Caco-2 (cell line): Measurements from ENCODE around the gene PFKFB3. TPM values are rescaled to one million over a fixed set of nuclear protein-coding genes. Genes with fewer than 3 reads are reported as not detected.

Experiments
- BruUV-seq: library from RNA; stranded (reverse); fragments of 400-500 nt; replicated peaks from 2 replicates; lab custom pipeline; 2021; lab: Mats Ljungman, UMichigan
- CTCF ChIA-PET: fragments of 300-600 bp; sonication (Branson Sonifier 250); formaldehyde crosslinking; loops from one replicate; lab custom pipeline; 2022; ENCODE audit warnings: antibody characterized with exemption; lab: Charles Lee
- POLR2A ChIA-PET: fragments of 300-600 bp; sonication (Branson Sonifier 250); formaldehyde crosslinking; loops from one replicate; lab custom pipeline; 2022; ENCODE audit warnings: antibody characterized with exemption; lab: Charles Lee
- DNase-seq, 2 experiments: peaks; one replicate each; pipeline versions ENCODE4 v3.0.0 to v3.0.0-alpha.2; 2020 to 2022
- H3K27me3 ChIP-seq: replicated peaks from 2 replicates; pipeline ENCODE4 v1.6.0; 2011; ENCODE audit warnings: low read length; ENCODE audit not compliant: control insufficient read depth, insufficient read depth
- H3K36me3 ChIP-seq: 2 replicates; pipeline ENCODE4 v1.5.1; 2011; ENCODE audit warnings: low read length; ENCODE audit not compliant: control insufficient read depth, insufficient read depth
- H3K4me1 ChIP-seq: fragments of 250-450 bp; sonication (Bioruptor Pico); 2 replicates; pipeline ENCODE4 v1.5.1; 2020; ENCODE audit warnings: mild to moderate bottlenecking
- H3K4me3 ChIP-seq: 2 replicates; pipeline ENCODE4 v1.5.1; 2011; ENCODE audit warnings: low read depth, mild to moderate bottlenecking, control low read depth, low read length
- H3K9me3 ChIP-seq: fragments of 250-450 bp; sonication (Bioruptor Pico); 2 replicates; pipeline ENCODE4 v1.5.1; 2020; ENCODE audit warnings: mild to moderate bottlenecking, moderate library complexity
- H3K27ac Mint-ChIP-seq: one replicate; pipeline ENCODE4 v1.8.0; 2022; ENCODE audit warnings: mixed read lengths; ENCODE audit not compliant: unreplicated experiment
- H3K27me3 Mint-ChIP-seq: one replicate; pipeline ENCODE4 v1.8.0; 2022; ENCODE audit warnings: mixed read lengths; ENCODE audit not compliant: insufficient read depth, unreplicated experiment
- H3K36me3 Mint-ChIP-seq: one replicate; pipeline ENCODE4 v1.8.0; 2022; ENCODE audit warnings: mild to moderate bottlenecking, mixed read lengths; ENCODE audit not compliant: insufficient read depth, unreplicated experiment
- H3K4me1 Mint-ChIP-seq: one replicate; pipeline ENCODE4 v1.8.0; 2022; ENCODE audit warnings: low read depth, mixed read lengths; ENCODE audit not compliant: unreplicated experiment
- H3K4me3 Mint-ChIP-seq: one replicate; pipeline ENCODE4 v1.8.0; 2022; ENCODE audit warnings: mild to moderate bottlenecking, moderate library complexity, mixed read lengths; ENCODE audit not compliant: unreplicated experiment
- H3K9me3 Mint-ChIP-seq: one replicate; pipeline ENCODE4 v1.8.0; 2022; ENCODE audit warnings: mixed read lengths; ENCODE audit not compliant: unreplicated experiment
- CTCF ChIP-seq, 2 experiments: fragments of 200-600 bp in 1 of 2; IDR thresholded peaks; 1 replicate in 1 of 2; 2 replicates in 1 of 2; pipeline versions ENCODE4 v1.5.1 to v1.8.0; 2011 to 2022; ENCODE audit warnings: antibody characterized with exemption in 1 of 2, control low read depth in 1 of 2, inconsistent platforms in 1 of 2, low read depth in 1 of 2, low read length in 1 of 2, mild to moderate bottlenecking in 1 of 2, moderate library complexity in 1 of 2; ENCODE audit not compliant: insufficient read depth in 1 of 2, severe bottlenecking in 1 of 2, unreplicated experiment in 1 of 2
- intact Hi-C: fragments of 100-400 bp; cut with micrococcal nuclease; formaldehyde crosslinking; loops from one replicate; pipeline ENCODE4 v1.10.0; 2022; ENCODE audit not compliant: unreplicated experiment
- total RNA-seq: library from RNA; stranded (reverse); gene quantifications from 2 replicates; pipeline ENCODE4 v1.2.3, GENCODE V29; 2022

Gene PFKFB3
- total RNA-seq, 1 experiment from 2014 or later: 33.0 TPM

- peaks cover 5% of the 10 kb centered on the region for H3K36me3 Mint-ChIP-seq
- peaks cover 27% of the 10 kb centered on the region for H3K9me3 Mint-ChIP-seq
- H3K4me1 ChIP-seq: no peaks in the 10 kb centered on the region
- H3K27me3 Mint-ChIP-seq: no peaks in the 10 kb centered on the region
- BruUV-seq: no TSS peak
- POLR2A ChIA-PET: interaction anchor here (0.5 kb wide), 1 partner anchor 279 kb away, joined by 5 read pairs; no protein-coding TSS in a partner anchor
- no peak overlapping the region for H3K4me3 ChIP-seq
- no peaks in the 10 kb centered on the region for H3K36me3 ChIP-seq
- peaks cover 21% of the 10 kb centered on the region for H3K9me3 ChIP-seq
- intact Hi-C loops: no loop called here
- TF ChIP-seq CTCF (IDR thresholded peaks at IDR 0.05; ENCODE audit: insufficient read depth in 1 of 2, low read depth in 1 of 2, low read length in 1 of 2, severe bottlenecking in 1 of 2, unreplicated experiment in 1 of 2): no peak
- DNase-seq: no peak
- no peak overlapping the region for H3K27ac Mint-ChIP-seq
- CTCF ChIA-PET: no interaction called here
- no peak overlapping the region for H3K4me3 Mint-ChIP-seq
- H3K4me1 Mint-ChIP-seq: peaks cover 7% of the 10 kb centered on the region
- H3K27me3 ChIP-seq: no peaks in the 10 kb centered on the region
Observed at GRCh38 chr10:6260843-6261242, 58.1 kb downstream of the PFKFB3 start.

DNA sequence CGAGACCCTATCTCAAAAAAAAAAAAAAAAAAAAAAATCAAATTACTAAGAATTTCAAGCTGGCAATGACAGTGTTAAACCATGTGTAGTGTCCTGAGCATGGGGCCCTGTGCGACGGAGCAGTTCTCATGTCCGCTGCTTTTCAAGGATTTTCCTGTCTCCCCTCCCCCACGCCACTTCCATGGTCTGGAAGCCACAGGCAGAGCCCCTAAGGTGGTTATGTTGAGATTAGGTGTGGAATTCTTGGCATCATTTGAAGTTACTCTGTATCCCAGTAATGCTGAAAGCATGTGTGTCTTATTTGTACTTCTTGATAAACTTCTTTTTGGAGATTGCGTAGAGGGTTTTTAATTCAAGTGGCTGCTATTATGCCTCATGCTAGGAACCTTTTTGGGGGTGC, 65.2 kb downstream of the PFKFB3 start:
- TF ChIP-seq CTCF (IDR thresholded peaks at IDR 0.05; ENCODE audit: insufficient read depth in 1 of 2, low read depth in 1 of 2, low read length in 1 of 2, severe bottlenecking in 1 of 2, unreplicated experiment in 1 of 2): no peak
- Histone ChIP-seq H3K4me1 (peaks cover 14% of the 10 kb centered on the region), H3K27me3 (no peaks in the 10 kb centered on the region), H3K9me3 (peaks cover 12% of the 10 kb centered on the region), H3K36me3 (no peaks in the 10 kb centered on the region), H3K4me3 (no peak overlapping the region)
- H3K27me3 Mint-ChIP-seq: no peaks in the 10 kb centered on the region
- POLR2A ChIA-PET: interaction anchor here (0.6 kb wide), 2 partner anchors 65 to 111 kb away, joined by 3 to 5 read pairs; partner anchors contain the start of gene PFKFB3
- DNase-seq: peak; percentile 50 to 53
- CTCF ChIA-PET: no interaction called here
- H3K9me3 Mint-ChIP-seq: peaks cover 3% of the 10 kb centered on the region
- H3K36me3 Mint-ChIP-seq: no peaks in the 10 kb centered on the region
- no peak overlapping the region for H3K4me3 Mint-ChIP-seq
- BruUV-seq: no TSS peak
- H3K4me1 Mint-ChIP-seq: peaks cover 7% of the 10 kb centered on the region
- H3K27ac Mint-ChIP-seq: no peak overlapping the region
- intact Hi-C loops: no loop called here

DNA sequence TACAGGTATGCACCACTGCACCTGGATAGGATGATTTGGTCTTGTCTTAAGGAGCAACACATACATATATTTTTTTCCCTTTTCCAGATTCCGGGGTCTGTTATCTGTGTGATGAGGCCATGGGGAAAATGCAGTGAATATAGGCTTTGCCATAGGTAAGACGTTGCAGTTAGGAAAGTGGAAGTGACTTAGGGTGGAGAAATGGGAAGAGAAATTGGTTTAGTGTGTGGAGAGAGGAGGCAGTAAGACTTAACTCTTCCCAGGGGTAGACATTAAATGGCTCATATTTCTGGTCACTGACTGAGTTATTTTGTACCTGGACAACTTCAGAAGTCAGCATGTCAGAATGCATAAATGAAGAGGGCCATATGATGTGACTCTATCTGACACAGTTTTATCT, 66.7 kb downstream of the PFKFB3 start:
- H3K4me1 Mint-ChIP-seq: peaks cover 7% of the 10 kb centered on the region
- no peaks in the 10 kb centered on the region for H3K27me3 ChIP-seq
- CTCF ChIA-PET: no interaction called here
- no TSS peak for BruUV-seq
- no peaks in the 10 kb centered on the region for H3K9me3 ChIP-seq
- H3K36me3 Mint-ChIP-seq: no peaks in the 10 kb centered on the region
- POLR2A ChIA-PET: no interaction called here
- H3K4me3 Mint-ChIP-seq: no peak overlapping the region
- no peak overlapping the region for H3K4me3 ChIP-seq
- H3K4me1 ChIP-seq: peaks cover 14% of the 10 kb centered on the region
- intact Hi-C loops: no loop called here
- no peaks in the 10 kb centered on the region for H3K36me3 ChIP-seq
- no peaks in the 10 kb centered on the region for H3K9me3 Mint-ChIP-seq
- H3K27me3 Mint-ChIP-seq: no peaks in the 10 kb centered on the region
- H3K27ac Mint-ChIP-seq: no peak overlapping the region
- TF ChIP-seq CTCF (IDR thresholded peaks at IDR 0.05; ENCODE audit: insufficient read depth in 1 of 2, low read depth in 1 of 2, low read length in 1 of 2, severe bottlenecking in 1 of 2, unreplicated experiment in 1 of 2): no peak
- DNase-seq: no peak
